ENCODE results near the gene SEC22C.

- TF ChIP-seq, protein P1, sequence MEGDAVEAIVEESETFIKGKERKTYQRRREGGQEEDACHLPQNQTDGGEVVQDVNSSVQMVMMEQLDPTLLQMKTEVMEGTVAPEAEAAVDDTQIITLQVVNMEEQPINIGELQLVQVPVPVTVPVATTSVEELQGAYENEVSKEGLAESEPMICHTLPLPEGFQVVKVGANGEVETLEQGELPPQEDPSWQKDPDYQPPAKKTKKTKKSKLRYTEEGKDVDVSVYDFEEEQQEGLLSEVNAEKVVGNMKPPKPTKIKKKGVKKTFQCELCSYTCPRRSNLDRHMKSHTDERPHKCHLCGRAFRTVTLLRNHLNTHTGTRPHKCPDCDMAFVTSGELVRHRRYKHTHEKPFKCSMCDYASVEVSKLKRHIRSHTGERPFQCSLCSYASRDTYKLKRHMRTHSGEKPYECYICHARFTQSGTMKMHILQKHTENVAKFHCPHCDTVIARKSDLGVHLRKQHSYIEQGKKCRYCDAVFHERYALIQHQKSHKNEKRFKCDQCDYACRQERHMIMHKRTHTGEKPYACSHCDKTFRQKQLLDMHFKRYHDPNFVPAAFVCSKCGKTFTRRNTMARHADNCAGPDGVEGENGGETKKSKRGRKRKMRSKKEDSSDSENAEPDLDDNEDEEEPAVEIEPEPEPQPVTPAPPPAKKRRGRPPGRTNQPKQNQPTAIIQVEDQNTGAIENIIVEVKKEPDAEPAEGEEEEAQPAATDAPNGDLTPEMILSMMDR (IDR thresholded peaks at IDR 0.05) = no peak
- TF ChIP-seq POLR2AphosphoS5 (IDR thresholded peaks at IDR 0.05) = no peak
- no peak for TF ChIP-seq POLR2A (IDR thresholded peaks at IDR 0.05)
Measured at GRCh38 chr3:42502429-42503250, 79.1 kb downstream of the SEC22C start, which contains the start of gene VIPR1.

All from breast epithelium (tissue), 3 donors.